ENCODE data around the gene ZER1.
A peak's percentile ranks its signal among the peaks of the same experiment; 100 is the strongest.
"Not testable (repeated sequence)": the region's sequence is repeated elsewhere in the genome, so short reads cannot be mapped to it uniquely, and the experiment has no call there.

ZER1 gene

DNA sequence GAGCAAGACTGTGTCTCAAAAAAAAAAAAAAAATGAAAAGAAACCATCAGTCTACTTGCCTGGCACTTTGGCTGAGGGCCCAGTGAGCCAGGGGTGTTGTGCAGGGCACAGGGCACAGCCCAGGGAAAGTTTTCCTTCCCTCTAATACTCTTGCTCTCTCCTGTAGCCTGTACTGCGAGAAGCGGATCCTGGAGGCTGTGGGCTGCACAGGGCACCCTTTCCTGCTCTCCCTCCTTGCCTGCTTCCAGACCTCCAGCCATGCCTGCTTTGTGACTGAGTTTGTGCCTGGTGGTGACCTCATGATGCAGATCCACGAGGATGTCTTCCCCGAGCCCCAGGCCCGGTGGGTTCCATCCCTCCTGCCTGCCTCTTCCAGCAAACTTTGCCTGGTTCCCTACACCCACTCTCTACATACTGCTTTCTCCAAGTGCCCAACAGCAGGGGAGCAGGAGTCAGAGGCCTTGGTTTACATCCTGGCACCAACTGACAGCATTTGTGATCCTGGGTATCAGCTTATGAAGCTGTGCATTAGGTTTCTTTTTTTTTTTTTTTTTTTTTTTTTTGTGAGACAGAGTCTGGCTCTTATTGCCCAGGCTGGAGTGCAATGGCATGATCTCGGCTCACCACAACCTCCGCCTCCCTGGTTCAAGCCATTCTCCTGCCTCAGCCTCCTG lies 55.0 kb downstream of the ZER1 start:
- DNase-seq (ENCODE audit: low read depth in 2 of 2, low spot score in 1 of 2): no peak

DNA sequence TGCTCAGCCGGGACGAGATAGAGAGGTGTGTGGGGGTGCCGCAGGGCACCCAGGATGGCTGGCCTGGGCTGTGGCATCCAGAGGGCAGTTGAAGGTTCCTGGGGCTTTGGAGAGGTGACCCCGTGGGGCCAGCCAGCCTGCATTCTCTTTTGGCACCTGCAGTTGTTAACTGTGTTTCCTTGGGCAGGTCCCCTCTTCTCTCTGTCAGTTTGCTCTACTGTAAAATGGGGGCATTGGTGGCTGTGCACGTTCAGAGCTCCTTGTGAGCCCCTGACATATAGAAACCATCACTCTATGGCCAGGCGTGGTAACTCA lies 56.3 kb downstream of the ZER1 start:
- no peak for DNase-seq (ENCODE audit: low read depth in 2 of 2, low spot score in 1 of 2)

DNA sequence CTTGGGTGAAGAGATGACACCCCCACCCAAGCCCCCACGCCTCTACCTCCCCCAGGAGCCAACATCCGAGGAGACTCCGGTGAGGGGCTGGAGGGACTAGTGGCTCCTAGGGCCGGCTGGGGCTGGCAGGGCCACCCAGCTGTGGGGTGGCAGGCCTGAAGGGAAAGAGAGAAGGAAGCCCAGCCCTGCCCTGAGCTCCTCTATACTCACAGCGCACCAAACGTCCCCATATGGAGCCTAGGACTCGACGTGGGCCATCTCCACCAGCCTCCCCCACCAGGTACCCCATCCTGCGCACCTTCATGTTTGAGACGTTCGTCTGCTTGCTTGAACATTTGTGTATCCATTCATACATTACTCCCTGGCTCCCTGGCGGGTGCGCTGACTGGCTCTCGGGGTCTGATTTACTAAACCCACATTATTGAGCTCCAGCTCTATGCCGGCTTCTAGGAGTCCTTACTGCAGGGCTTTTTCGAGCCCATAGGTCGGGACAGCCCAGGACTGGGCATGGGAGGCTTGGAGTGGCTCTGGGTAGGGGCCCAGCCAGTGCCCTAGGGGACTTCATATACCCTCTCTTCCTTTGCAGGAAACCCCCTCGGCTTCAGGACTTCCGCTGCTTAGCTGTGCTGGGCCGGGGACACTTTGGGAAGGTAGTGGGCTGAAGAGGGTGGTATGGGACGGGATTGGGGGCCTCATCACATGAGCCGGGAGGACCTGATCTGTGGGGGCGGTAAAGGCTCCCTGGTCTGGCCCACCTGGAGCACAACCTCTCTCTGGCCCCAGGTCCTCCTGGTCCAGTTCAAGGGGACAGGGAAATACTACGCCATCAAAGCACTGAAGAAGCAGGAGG lies 56.9 kb downstream of the ZER1 start:
- DNase-seq (ENCODE audit: low read depth in 2 of 2, low spot score in 1 of 2): no peak

DNA sequence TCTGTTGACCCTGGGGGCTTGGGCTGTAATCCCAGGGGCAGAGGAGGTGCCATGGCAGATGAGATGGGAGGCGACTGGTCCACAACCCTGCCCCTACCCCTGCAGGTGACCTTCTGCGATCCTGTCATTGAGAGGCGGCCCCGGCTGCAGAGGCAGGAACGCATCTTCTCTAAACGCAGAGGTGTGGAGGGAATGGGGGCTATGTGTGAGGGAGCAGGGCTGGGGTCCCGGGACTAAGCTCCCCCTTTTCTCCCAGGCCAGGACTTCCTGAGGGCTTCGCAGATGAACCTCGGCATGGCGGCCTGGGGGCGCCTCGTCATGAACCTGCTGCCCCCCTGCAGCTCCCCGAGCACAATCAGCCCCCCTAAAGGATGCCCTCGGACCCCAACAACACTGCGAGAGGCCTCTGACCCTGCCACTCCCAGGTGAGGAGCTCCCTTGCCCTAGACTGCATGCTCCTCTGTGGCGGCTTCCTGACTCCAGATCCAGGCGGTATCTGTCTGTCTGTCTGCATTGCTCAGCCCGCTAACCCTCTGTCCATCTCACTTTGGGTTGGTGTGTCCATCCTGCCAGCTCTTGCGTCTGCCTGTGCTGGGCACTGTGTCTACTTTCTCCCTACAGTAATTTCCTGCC lies 57.7 kb downstream of the ZER1 start:
- DNase-seq (ENCODE audit: low read depth in 2 of 2, low spot score in 1 of 2): no peak

DNA sequence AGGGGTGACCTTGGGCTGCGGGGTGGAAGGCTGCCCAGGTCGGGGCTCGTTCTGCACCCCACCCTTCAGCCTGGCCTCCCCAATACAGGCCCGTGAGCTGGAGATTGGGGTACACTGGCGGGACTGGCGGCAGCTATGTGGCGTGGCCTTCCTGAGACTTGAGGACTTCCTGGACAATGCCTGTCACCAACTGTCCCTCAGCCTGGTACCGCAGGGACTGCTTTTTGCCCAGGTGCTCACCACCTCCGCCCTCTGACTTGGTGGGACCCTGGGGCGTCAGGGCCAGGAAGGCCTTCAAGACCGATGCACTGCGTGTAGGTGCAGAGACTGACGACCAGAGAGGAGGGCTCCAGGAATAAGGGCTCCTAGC lies 58.3 kb downstream of the ZER1 start:
- DNase-seq (ENCODE audit: low read depth in 2 of 2, low spot score in 1 of 2): no peak

DNA sequence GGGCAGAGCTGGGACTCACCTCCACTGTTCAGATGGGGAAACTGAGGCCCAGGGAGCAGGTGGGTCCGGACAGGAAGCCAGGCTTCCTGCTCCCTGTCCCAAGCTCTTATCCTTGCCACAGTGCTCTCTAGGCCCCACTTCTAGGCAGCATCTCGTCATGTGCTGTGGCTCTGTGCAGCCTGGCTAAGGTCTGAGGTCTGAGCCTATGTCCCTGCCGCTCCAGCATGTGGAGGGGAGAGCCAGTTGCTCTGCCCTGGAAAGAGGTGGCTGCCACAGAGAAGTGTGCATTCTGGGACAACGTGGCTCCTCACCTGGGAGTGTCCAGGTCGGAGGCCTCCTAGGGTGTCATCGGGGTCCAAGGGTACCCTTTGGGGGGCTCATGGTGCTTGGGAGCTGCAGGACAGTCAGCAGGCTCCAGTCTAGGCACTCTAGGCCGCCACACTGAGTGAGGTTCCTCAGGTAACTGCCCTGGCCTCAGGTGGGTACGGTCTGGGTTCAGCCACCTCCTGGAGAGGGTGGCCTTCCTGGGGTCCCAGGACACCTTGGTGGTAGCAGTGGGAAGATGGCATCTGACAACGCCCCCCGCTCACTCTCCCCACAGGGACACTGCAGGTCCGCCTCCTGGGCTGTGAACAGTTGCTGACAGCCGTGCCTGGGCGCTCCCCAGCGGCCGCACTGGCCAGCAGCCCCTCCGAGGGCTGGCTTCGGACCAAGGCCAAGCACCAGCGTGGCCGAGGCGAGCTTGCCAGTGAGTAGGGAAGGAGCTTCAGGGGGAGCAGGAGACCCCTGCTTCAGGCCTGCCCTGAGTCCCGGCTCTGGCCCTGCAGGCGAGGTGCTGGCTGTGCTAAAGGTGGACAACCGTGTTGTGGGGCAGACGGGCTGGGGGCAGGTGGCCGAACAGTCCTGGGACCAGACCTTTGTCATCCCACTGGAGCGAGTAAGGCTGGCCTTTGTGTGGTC lies 59.0 kb downstream of the ZER1 start:
- DNase-seq (ENCODE audit: low read depth in 2 of 2, low spot score in 1 of 2): no peak

DNA sequence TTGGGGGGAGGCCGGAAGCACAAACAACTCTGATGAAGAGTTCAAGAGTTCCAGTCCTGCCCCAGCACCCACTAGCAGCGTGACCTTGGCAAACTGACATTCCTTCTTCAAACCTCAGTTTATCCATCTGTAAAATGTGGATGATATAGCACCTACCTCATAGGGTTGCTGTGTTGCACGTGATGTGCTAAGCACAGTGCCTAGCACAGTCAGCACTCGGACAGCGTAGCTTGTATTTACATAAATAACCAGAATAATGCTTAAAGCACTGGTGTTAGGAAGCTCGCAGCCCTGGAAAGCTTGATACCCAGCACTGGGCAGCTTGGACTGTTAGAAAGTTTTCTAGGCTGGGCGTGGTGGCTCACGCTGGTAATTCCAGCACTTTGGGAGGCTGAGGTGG lies 64.3 kb downstream of the ZER1 start:
- no peak for DNase-seq (ENCODE audit: low read depth in 2 of 2, low spot score in 1 of 2)

DNA sequence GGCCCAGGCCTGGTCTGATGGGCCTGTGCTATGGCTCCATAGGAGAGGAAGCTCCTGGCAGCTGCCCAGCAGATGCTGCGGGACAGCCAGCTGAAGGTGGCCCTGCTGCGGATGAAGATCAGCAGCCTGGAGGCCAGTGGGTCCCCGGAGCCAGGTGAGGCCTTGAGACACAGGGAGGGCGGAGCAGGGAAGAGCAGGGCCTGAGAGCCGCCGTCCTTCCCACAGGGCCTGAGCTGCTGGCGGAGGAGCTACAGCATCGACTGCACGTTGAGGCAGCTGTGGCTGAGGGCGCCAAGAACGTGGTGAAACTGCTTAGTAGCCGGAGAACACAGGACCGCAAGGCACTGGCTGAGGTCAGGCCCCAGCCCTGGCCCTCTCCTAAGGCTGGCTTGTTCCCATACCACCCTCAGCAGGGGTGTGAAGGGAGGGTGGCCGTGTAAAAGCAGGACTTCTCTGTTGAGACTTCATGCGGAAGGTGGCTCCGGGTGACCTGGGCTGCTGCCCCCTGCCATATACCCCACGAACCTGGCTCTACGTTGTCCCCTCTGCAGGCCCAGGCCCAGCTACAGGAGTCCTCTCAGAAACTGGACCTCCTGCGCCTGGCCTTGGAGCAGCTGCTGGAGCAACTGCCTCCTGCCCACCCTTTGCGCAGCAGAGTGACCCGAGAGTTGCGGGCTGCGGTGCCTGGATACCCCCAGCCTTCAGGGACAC lies 64.9 kb downstream of the ZER1 start:
- DNase-seq (ENCODE audit: low read depth in 2 of 2, low spot score in 1 of 2): no peak

DNA sequence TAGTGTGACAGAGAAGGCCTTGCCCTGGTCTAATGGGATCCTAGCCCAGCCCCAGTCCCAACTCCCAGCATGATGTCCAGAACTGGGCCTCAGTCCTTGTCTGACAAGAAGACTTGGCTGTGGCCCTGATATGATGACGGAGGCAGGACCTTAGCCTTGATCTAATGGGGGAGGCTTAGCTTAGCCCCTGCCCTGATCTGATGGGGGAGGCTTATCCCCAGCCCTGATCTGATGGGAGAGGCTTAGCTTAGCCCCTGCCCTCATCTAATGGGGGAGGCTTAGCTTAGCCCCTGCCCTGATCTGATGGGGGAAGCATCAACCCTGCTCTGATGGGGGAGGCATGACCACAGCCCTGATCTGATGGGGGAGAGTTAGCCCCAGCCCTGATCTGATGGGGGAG lies 65.7 kb downstream of the ZER1 start:
- no peak for DNase-seq (ENCODE audit: low read depth in 2 of 2, low spot score in 1 of 2)

DNA sequence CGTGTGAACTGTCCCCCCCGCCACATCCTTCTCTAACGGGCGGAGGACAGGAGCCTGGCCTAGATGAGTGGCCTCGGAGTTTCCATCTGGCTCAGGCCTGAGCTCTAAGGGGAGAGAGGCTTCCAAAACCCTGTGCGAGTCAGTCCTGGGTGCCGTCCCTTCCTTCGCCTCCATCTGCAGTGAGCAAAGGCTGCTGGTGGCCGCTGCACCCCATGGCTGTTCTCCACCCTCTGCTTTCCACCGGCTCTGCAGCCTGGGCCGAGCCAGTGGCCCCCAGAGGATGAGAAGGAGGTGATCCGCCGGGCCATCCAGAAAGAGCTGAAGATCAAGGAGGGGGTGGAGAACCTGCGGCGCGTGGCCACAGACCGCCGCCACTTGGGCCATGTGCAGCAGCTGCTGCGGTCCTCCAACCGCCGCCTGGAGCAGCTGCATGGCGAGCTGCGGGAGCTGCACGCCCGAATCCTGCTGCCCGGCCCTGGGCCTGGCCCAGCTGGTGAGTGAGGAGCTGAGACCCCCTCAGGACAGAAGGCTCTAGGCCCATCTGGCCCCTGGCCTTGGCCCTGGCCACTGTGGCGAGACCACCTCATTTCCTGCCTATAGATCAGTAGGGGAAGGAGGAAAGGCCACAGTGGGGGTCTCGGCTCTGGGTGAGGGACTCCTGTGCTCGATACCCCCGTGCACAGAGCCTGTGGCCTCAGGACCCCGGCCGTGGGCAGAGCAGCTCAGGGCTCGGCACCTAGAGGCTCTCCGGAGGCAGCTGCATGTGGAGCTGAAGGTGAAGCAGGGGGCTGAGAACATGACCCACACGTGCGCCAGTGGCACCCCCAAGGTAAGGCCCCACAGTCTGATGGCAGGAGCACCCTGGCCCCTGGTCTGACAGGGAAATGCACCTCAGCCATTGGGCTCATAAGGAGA lies 66.4 kb downstream of the ZER1 start:
- DNase-seq (ENCODE audit: low read depth in 2 of 2, low spot score in 1 of 2): no peak

DNA sequence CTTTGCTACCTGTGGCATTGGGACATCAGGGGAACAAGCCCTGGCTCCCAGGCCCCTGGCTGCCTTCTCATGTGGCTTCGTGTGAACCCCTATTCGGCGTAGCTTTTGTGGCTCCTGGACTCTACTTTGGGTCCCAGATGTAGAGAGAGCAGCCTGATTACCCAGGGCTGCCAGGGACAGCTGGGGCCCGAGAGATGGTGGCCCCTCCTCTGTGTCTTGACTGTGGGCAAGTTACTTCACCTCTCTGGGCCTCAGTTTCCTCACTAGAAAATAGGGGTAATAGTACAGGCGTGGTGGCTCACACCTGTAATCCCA lies 67.4 kb downstream of the ZER1 start:
- no peak for DNase-seq (ENCODE audit: low read depth in 2 of 2, low spot score in 1 of 2)

DNA sequence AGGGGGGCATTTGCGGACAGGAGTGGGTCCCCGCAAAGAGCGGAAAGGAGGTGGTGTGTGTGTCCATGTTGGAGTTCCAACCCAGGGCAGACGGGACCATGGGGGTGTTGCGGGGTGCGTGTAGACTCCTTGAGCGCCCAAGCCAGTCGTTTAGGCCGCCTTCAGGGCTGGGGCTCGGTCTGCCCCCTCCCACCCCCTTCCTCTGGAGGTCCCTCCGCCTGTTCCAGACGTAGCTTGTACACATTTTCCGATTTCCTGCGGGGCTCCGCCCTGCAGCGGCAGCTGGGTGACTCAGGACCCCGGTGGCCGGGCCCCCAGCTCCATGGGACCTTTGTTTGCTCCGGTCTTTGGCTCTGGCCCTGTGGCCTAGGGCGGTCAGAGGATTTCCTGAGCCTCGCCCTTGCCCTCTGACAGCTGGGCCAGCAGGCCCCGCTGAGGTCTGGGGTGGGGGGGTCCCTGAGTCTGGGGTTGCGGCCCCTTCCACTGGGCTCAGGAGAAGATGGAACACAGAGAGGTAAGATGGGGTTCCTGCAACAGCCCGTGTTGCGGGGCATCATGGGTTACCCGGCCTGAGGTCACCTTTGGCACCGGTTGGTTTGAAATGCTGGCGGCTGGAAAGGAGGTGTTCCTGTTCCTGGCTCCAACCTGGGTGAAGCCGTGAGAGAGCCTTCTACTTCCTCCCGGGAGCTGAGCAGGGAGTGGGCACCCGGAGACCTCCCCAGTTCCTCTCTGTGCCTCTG lies 67.9 kb downstream of the ZER1 start:
- no peak for DNase-seq (ENCODE audit: low read depth in 2 of 2, low spot score in 1 of 2)

DNA sequence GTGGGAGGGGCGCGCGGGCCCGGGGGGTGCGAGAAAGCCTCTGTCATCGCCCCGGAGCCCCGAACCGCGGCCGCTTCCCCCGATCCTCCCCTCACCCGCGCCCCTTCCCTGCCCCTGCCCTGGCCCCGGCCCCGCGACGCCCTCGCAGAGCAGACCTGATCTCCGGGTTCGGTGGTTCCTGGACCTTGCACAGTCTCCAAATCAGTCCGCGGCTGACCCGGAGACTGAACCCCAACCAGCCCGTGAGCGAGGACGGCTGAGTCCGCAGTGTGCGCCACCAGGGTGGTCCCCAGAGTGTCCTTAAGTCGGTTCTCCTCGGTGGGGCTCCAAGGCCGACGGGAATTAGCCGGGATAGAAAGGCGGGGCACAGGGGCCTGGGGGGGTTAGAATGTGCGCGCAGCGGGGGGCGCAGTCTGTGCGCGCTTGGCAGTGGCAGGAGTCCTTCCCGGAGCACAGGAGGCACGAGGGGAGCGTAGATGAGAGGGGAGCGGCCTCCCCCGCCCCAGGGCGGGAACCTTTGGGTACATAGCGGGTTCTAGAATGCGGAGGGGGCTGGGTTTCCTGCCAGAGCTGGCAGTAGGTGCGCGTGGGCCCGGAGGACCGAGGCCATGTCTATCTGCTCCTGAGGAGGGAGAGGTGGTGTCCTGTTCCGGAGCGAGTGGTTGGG lies 68.6 kb downstream of the ZER1 start:
- DNase-seq (ENCODE audit: low read depth in 2 of 2, low spot score in 1 of 2): no peak

DNA sequence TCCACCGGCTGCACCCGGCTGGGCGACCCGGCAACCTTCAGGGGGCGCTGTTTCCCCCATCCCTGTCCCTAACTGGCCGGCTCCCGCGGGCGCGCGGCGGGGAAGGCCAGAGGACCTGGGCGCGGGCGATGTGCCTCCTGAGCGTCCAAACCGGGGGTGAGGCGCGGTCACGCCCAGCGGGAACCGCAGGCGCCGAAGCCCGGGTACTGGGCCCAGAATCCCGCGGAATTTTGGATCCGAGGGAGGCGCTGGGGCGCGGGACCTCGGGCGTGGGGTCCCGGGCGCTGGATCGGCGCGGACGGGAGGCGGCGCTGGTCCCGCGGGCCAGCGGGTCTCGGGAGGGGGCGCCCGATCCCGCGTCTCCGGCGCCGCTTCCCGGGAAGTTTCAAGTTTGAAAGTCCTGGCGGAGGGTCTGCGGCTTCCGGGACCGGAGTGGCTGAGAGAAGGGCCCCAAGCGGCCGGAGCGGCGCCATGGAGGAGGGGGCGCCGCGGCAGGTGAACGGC lies 69.2 kb downstream of the ZER1 start, which contains the start of gene PKN3:
Gene PKN3 (plus strand): TSS at position 59 of the 504 bp plus-strand sequence. CDS start 413 bp downstream, at position 472.
- peak; percentile 68 to 74 for DNase-seq (ENCODE audit: low read depth in 2 of 2, low spot score in 1 of 2)

DNA sequence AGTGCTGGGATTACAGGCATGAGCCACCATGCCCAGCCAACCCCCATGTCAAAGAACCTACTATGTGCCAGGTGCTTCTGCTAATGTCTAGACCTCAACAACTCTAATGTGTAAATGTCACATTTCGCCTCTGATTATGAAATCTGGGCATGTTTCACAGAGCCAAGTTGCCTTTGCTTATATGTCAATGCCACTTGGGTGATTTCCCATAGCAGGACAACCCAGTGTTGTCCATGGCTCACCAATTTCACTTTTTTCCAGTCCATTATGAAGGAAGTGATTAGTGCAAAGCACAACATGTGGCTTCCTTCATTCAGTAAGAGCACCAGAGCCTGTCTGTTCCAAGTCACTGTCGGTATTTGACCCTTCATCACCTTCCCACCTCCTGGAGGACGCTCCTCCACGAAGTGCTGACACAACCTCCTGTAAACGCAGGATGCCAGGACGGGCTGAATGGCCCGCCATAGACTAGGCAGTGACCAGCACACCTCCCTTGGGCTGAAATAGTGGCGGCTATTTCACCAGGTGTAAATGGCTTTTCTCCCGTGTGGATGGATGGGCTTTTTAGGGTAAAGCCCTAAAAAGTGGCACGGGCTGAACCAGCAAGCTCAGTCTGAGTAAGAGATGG lies 70.4 kb downstream of the ZER1 start:
- no peak for DNase-seq (ENCODE audit: low read depth in 2 of 2, low spot score in 1 of 2)

DNA sequence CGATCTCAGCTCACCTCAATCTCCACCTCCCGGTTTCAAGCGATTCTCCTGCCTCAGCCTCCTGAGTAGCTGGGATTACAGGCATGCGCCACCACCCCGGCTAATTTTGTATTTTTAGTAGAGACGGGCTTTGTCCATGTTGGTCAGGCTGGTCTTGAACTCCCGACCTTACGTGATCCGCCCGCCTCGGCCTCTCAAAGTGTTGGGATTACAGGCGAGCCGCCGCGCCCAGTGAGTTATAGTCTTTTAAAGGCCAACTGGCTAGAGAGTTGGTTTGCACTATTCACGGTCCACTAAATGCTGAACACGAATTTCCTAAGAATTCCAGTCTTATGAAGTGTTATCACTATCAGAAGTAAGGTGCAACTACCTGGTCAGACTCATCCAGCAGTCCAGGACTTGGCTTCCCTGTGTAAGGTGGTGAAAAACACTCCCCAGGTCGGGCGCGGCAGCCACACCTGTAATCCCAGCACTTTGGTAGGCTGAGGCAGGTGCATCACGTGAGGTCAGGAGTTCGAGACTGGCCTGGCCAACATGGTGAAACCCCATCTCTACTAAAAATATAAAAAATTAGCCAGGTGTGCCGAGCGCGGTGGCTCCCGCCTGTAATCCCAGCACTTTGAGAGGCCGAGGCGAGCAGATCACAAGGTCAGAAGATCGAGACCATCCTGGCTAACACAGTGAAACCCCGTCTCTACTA lies 72.5 kb downstream of the ZER1 start:
- DNase-seq (ENCODE audit: low read depth in 2 of 2, low spot score in 1 of 2): not testable (repeated sequence)
